HCT116 (cell line): ENCODE results near the gene SEC24B. TPM values are rescaled to one million over a fixed set of nuclear protein-coding genes. Genes with fewer than 3 reads are reported as not detected.

Experiments
- ATAC-seq: fragments of 200-7000 bp; cut with Tn5 transposase; 2 replicates; pipeline ENCODE4 v1.9.1; 2020; ENCODE audit warnings: mild to moderate bottlenecking, moderate library complexity
- BruUV-seq: library from RNA; stranded (reverse); fragments of 400-500 nt; replicated peaks from 2 replicates; lab custom pipeline; 2021; lab: Mats Ljungman, UMichigan
- CTCF ChIA-PET: fragments of 300-600 bp; sonication (Branson Sonifier 250); formaldehyde crosslinking; loops from one replicate; lab custom pipeline; 2021; ENCODE audit warnings: antibody characterized with exemption; lab: Charles Lee
- POLR2A ChIA-PET: fragments of 300-600, 350-600 bp; sonication (Branson Sonifier 250); formaldehyde crosslinking; loops from one replicate; lab custom pipeline; 2021; ENCODE audit warnings: antibody characterized with exemption; lab: Charles Lee
- RAD21 ChIA-PET, 2 experiments: fragments of 300-600 bp; sonication (Branson Sonifier 250); formaldehyde crosslinking; loops; one replicate each; lab custom pipeline; 2023; ENCODE audit warnings: low total read pairs in 2 of 2; ENCODE audit not compliant: uncharacterized antibody in 2 of 2, unreplicated experiment in 2 of 2, low non-redundant PET in 1 of 2; lab: Charles Lee
- DNase-seq: peaks from one replicate; pipeline ENCODE4 v3.0.0-alpha.2; 2010; ENCODE audit warnings: low read depth, low spot score
- H2AFZ ChIP-seq: fragments of 200-600 bp; shearing (Covaris generic), sonication (generic); 2 replicates; pipeline ENCODE4 v1.6.1; 2017; ENCODE audit warnings: low read depth, mixed run types, mixed read lengths, antibody characterized with exemption, low read length; ENCODE audit not compliant: poor library complexity, severe bottlenecking
- H3K27ac ChIP-seq: 2 replicates; pipeline ENCODE4 v1.5.1; 2012; ENCODE audit warnings: low read depth, low read length
- H3K27me3 ChIP-seq: fragments of 200-600 bp; sonication (generic); 2 replicates; pipeline ENCODE4 v1.6.1; 2016; ENCODE audit warnings: mixed run types, low read length, mixed read lengths; ENCODE audit not compliant: insufficient read depth
- H3K36me3 ChIP-seq, 2 experiments: fragments of 200-500 bp in 1 of 2; fragments of 200-600 bp in 1 of 2; sonication (Bioruptor generic) in 1 of 2; sonication (generic) in 1 of 2; 2 replicates each; pipeline versions ENCODE4 v1.5.1 to v1.6.1; 2014 to 2016; ENCODE audit warnings: low read length in 2 of 2, inconsistent platforms in 1 of 2, mixed read lengths in 1 of 2, mixed run types in 1 of 2; ENCODE audit not compliant: insufficient read depth in 2 of 2, control insufficient read depth in 1 of 2
- H3K4me1 ChIP-seq, 2 experiments: fragments of 200-600 bp in 1 of 2; sonication (generic) in 1 of 2; 2 replicates each; pipeline versions ENCODE4 v1.5.1 to v1.6.1; 2012 to 2017; ENCODE audit warnings: low read length in 2 of 2, inconsistent platforms in 1 of 2, mild to moderate bottlenecking in 1 of 2, mixed read lengths in 1 of 2, mixed run types in 1 of 2, moderate library complexity in 1 of 2; ENCODE audit not compliant: insufficient read depth in 2 of 2, control insufficient read depth in 1 of 2
- H3K4me2 ChIP-seq: fragments of 200-600 bp; sonication (generic); 2 replicates; pipeline ENCODE4 v1.6.1; 2017; ENCODE audit warnings: mixed run types, low read length, mixed read lengths
- H3K4me3 ChIP-seq, 2 experiments: fragments of 200-600 bp in 1 of 2; sonication (generic) in 1 of 2; replicated peaks in 1 of 2; 2 replicates each; pipeline ENCODE4 v1.5.1; 2011 to 2016; ENCODE audit warnings: low read length in 2 of 2, control low read depth in 1 of 2, low read depth in 1 of 2, mild to moderate bottlenecking in 1 of 2, mixed read lengths in 1 of 2, mixed run types in 1 of 2
- H3K79me2 ChIP-seq: fragments of 200-600 bp; sonication (generic); 2 replicates; pipeline ENCODE4 v1.6.1; 2017; ENCODE audit warnings: mild to moderate bottlenecking, mixed run types, low read length, moderate library complexity, mixed read lengths; ENCODE audit not compliant: insufficient read depth
- H3K9ac ChIP-seq: fragments of 200-600 bp; sonication (generic); 2 replicates; pipeline ENCODE4 v1.6.1; 2016; ENCODE audit warnings: low read length, mixed read lengths
- H3K9me2 ChIP-seq: fragments of 200-600 bp; sonication (generic), shearing (Covaris generic); 2 replicates; pipeline ENCODE4 v1.6.1; 2017; ENCODE audit warnings: mixed run types, mild to moderate bottlenecking, moderate library complexity; ENCODE audit not compliant: insufficient read depth
- H3K9me3 ChIP-seq, 2 experiments: fragments of 200-500 bp in 1 of 2; fragments of 200-600 bp in 1 of 2; sonication (Bioruptor generic) in 1 of 2; sonication (generic) in 1 of 2; 2 replicates each; pipeline ENCODE4 v1.6.1; 2014 to 2017; ENCODE audit warnings: low read length in 2 of 2, mixed read lengths in 2 of 2, inconsistent platforms in 1 of 2, low read depth in 1 of 2, mild to moderate bottlenecking in 1 of 2, mixed run types in 1 of 2, moderate library complexity in 1 of 2; ENCODE audit not compliant: control insufficient read depth in 1 of 2, insufficient read depth in 1 of 2
- H4K20me1 ChIP-seq: fragments of 200-600 bp; sonication (generic), shearing (Covaris generic); 2 replicates; pipeline ENCODE4 v1.6.1; 2017; ENCODE audit warnings: mixed run types, mild to moderate bottlenecking, moderate library complexity; ENCODE audit not compliant: insufficient read depth
- JUND ChIP-seq: IDR thresholded peaks from 2 replicates; pipeline ENCODE4 v1.6.1; 2012
- POLR2A ChIP-seq: IDR thresholded peaks from 2 replicates; pipeline ENCODE4 v1.7.0; 2011; ENCODE audit warnings: borderline replicate concordance; ENCODE audit not compliant: insufficient read depth, insufficient read length; ENCODE audit errors: extremely low read depth
- RAD21 ChIP-seq: IDR thresholded peaks from 2 replicates; pipeline ENCODE4 v1.6.1; 2012; ENCODE audit warnings: low read depth, mild to moderate bottlenecking
- YY1 ChIP-seq: IDR thresholded peaks from 2 replicates; pipeline ENCODE4 v1.6.1; 2011; ENCODE audit warnings: low read length, low read depth, moderate library complexity, mild to moderate bottlenecking; ENCODE audit not compliant: insufficient replicate concordance; ENCODE audit errors: extremely low read depth
- ZFX ChIP-seq: fragments of 450-650 bp; IDR thresholded peaks from 2 replicates; pipeline ENCODE4 v1.6.1; 2017
- intact Hi-C: fragments of 100-400 bp; cut with micrococcal nuclease; formaldehyde crosslinking; loops from 2 replicates; pipeline ENCODE4 v1.10.0; 2022
- total RNA-seq: library from RNA; stranded (reverse); gene quantifications from one replicate; pipeline ENCODE4 v1.2.1, GENCODE V29; 2021; ENCODE audit not compliant: unreplicated experiment

SEC24B gene
- total RNA-seq, 1 experiment from 2014 or later = 33.0 TPM

DNA sequence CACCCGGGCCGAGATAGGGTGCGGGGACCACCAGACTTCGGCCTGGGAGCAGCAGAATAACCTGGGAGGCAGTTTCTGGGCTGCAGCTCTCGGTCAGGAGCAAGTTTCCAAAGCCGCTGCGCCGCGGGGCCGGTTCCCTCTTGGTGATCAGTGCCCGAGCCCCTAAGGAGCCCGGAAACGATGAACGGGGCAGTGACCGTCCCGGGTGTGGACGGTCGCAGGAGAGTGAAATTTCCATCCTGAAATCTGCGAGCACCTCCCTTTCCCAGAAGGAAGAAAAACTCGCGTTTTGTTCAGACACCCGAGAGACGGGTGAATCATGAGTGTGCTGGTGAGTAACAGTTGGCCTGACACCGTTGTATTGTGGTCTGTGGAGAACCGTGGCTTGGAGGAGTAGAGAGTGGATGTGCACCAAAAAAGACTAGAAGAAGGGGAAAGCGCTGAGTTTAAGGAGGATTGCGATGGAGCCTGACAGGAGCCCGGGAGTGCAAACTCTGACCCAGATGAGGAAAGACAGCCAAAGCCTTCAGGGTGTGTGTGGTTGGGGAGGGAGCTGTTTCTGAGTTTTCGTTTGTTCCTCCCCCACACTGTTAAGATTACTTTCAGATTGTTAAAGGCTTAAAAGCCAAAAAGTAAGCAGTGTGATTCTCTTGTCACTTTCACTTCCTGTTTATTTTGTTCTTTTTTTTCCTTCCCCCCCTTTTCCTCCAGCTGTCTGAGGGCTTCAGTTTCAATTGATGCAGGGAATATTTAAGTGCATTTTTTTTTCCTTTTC lies 127.3 kb downstream of the SEC24B start:
- Histone ChIP-seq H3K79me2 (0 out of 2 replicates have a peak, but pooled peaks cover 5% of the 10 kb centered on the region), H3K9me2 (no peaks in the 10 kb centered on the region), H3K9me3 (no peaks in the 10 kb centered on the region), H3K27me3 (no peaks in the 10 kb centered on the region), H3K27ac (peak overlapping the region; percentile 66)
- BruUV-seq = TSS peak; percentile 53
- RAD21 ChIA-PET = no interaction called here
- intact Hi-C loops = loop anchor here (5.0 kb wide), 1 partner anchor 166 kb away; no protein-coding TSS in a partner anchor
- TF ChIP-seq ZFX (0 out of 2 replicates have a peak, but pooled peaks have one; percentile 23), YY1 (no peak), RAD21 (no peak), POLR2A (no peak)
- TF ChIP-seq, all 23 proteins: peak for 1
- H2AFZ ChIP-seq = peak overlapping the region; percentile 65
- ChIA-PET CTCF (interaction anchor here (0.8 kb wide), 1 partner anchor 243 kb away, joined by 3 read pairs; no protein-coding TSS in a partner anchor), POLR2A (no interaction called here)
- peak overlapping the region; percentile 97 for H3K4me2 ChIP-seq
- peak overlapping the region; percentile 76 to 86 for H3K4me3 ChIP-seq
- peak overlapping the region; percentile 78 for H3K9ac ChIP-seq
- DNase-seq (no peak), ATAC-seq (peak; percentile 38)
- H4K20me1 ChIP-seq = no peaks in the 10 kb centered on the region
- no peaks in the 10 kb centered on the region for H3K36me3 ChIP-seq
- H3K4me1 ChIP-seq = peaks cover 6 to 16% of the 10 kb centered on the region in 2 experiments; a peak in 3 of 4 replicates

- H3K36me3 ChIP-seq = no peaks in the 10 kb centered on the region
- no peak for TF ChIP-seq JUND
- no peak for TF ChIP-seq RAD21
- TF ChIP-seq, all 23 proteins: peak for 0
- H3K27ac ChIP-seq = no peak overlapping the region
- ChIA-PET POLR2A (no interaction called here), CTCF (no interaction called here), RAD21 (no interaction called here)
- 0 out of 2 replicates have a peak, but pooled peaks cover 5% of the 10 kb centered on the region for H3K79me2 ChIP-seq
- H3K9ac ChIP-seq = no peak overlapping the region
- H3K9me3 ChIP-seq = no peaks in the 10 kb centered on the region
- no peak for DNase-seq
- BruUV-seq = no TSS peak
- H3K4me2 ChIP-seq = no peak overlapping the region
- no peak overlapping the region for H2AFZ ChIP-seq
- no peaks in the 10 kb centered on the region for H3K27me3 ChIP-seq
- peaks cover 6 to 16% of the 10 kb centered on the region in 2 experiments; a peak in 3 of 4 replicates for H3K4me1 ChIP-seq
- H4K20me1 ChIP-seq = no peaks in the 10 kb centered on the region
- no peaks in the 10 kb centered on the region for H3K9me2 ChIP-seq
- H3K4me3 ChIP-seq = no peak overlapping the region
- intact Hi-C loops = loop anchor here (5.0 kb wide), 1 partner anchor 165 kb away; no protein-coding TSS in a partner anchor
- ATAC-seq = no peak
Measured at GRCh38 chr4:109562457-109563239, 129.0 kb downstream of the SEC24B start.
